Measurements from ENCODE around the gene RRM1. TPM values are rescaled to one million over a fixed set of nuclear protein-coding genes. Genes with fewer than 3 reads are reported as not detected.
"Not testable (repeated sequence)": the region's sequence is repeated elsewhere in the genome, so short reads cannot be mapped to it uniquely, and the experiment has no call there.

RRM1 gene
- total RNA-seq, 1 donor from 2014 or later: 37.3 TPM

- DNase-seq (ENCODE audit: extremely low read depth, low read depth, low spot score): no peak
Measured at GRCh38 chr11:4127357-4127756, 32.8 kb downstream of the RRM1 start.

- DNase-seq (ENCODE audit: extremely low read depth, low read depth, low spot score): not testable (repeated sequence)
Measured at GRCh38 chr11:4130219-4130618, 35.6 kb downstream of the RRM1 start.

- peak; percentile 57 for DNase-seq (ENCODE audit: extremely low read depth, low read depth, low spot score)
Measured at GRCh38 chr11:4134806-4135205, 40.2 kb downstream of the RRM1 start.

GRCh38 chr11:4138497-4138896, 43.9 kb downstream of the RRM1 start:
- no peak for DNase-seq (ENCODE audit: extremely low read depth, low read depth, low spot score)

GRCh38 chr11:4140067-4140636, 45.6 kb downstream of the RRM1 start:
- DNase-seq (ENCODE audit: extremely low read depth, low read depth, low spot score): no peak

- no peak for DNase-seq (ENCODE audit: extremely low read depth, low read depth, low spot score)
Measured at GRCh38 chr11:4146070-4146771, 51.6 kb downstream of the RRM1 start.

GRCh38 chr11:4146772-4147098, 52.1 kb downstream of the RRM1 start:
- DNase-seq (ENCODE audit: extremely low read depth, low read depth, low spot score): no peak

GRCh38 chr11:4154503-4154902, 59.9 kb downstream of the RRM1 start:
- DNase-seq (ENCODE audit: extremely low read depth, low read depth, low spot score): no peak

GRCh38 chr11:4156571-4156970, 62.0 kb downstream of the RRM1 start:
- no peak for DNase-seq (ENCODE audit: extremely low read depth, low read depth, low spot score)

GRCh38 chr11:4158818-4159217, 64.2 kb downstream of the RRM1 start:
- DNase-seq (ENCODE audit: extremely low read depth, low read depth, low spot score): not testable (repeated sequence)

GRCh38 chr11:4161305-4161704, 66.7 kb downstream of the RRM1 start:
- DNase-seq (ENCODE audit: extremely low read depth, low read depth, low spot score): no peak

GRCh38 chr11:4164884-4165590, 70.4 kb downstream of the RRM1 start:
- no peak for DNase-seq (ENCODE audit: extremely low read depth, low read depth, low spot score)

- DNase-seq (ENCODE audit: extremely low read depth, low read depth, low spot score): no peak
Measured at GRCh38 chr11:4167292-4167691, 72.7 kb downstream of the RRM1 start.

GRCh38 chr11:4167758-4168157, 73.2 kb downstream of the RRM1 start:
- DNase-seq (ENCODE audit: extremely low read depth, low read depth, low spot score): no peak

GRCh38 chr11:4175620-4176350, 81.2 kb downstream of the RRM1 start:
- not testable (repeated sequence) for DNase-seq (ENCODE audit: extremely low read depth, low read depth, low spot score)

- no peak for DNase-seq (ENCODE audit: extremely low read depth, low read depth, low spot score)
Measured at GRCh38 chr11:4178813-4179662, 84.4 kb downstream of the RRM1 start.

GRCh38 chr11:4180441-4181183, 86.0 kb downstream of the RRM1 start:
- no peak for DNase-seq (ENCODE audit: extremely low read depth, low read depth, low spot score)

GRCh38 chr11:4181782-4182721, 87.5 kb downstream of the RRM1 start:
- DNase-seq (ENCODE audit: extremely low read depth, low read depth, low spot score): peak; percentile 14

All from glomerular endothelial cell (primary cell).